Measurements from ENCODE around the gene MPRIP. TPM values are rescaled to one million over a fixed set of nuclear protein-coding genes. Genes with fewer than 3 reads are reported as not detected.

MPRIP gene
- total and polyA plus RNA-seq, 4 donors = 121 to 342 (median 175) TPM

DNA sequence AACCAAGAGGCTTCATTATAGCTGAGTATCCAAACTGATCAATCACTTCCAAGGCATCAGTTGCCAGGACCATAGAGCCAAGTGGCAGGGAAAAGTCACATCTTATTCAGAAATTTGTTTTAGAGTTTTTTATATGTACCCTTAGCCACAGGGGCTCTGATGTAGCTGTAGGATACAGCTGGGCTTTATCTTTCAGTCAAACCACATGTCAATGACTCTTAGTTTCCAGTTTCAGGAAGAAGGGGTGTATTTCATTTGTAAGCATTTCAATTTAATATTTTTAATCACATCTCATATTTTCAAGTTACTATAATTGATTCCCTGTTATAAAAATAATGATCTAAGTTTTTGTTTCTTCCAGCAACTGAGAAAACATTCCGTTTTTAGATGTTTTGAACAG, 197.6 kb downstream of the MPRIP start:
- Histone ChIP-seq H3K9ac (ENCODE audit: insufficient read depth in 1 of 2, low read length in 2 of 2) (no peak overlapping the region), H3K4me3 (no peak overlapping the region), H3K36me3 (ENCODE audit: control insufficient read depth in 4 of 4, insufficient read depth in 4 of 4, low read length in 4 of 4) (peaks cover 0 to 2% (median 0%) of the 10 kb centered on the region in 4 donors), H3K4me1 (ENCODE audit: control insufficient read depth in 5 of 5, insufficient read depth in 5 of 5, low read length in 5 of 5) (peaks cover 0 to 13% (median 7%) of the 10 kb centered on the region in 5 donors), H3K27me3 (ENCODE audit: control insufficient read depth in 3 of 3, insufficient read depth in 3 of 3, low read length in 2 of 3) (no peaks in the 10 kb centered on the region), H3K9me3 (ENCODE audit: control insufficient read depth in 4 of 4, insufficient read depth in 3 of 4, low read length in 3 of 4) (no peaks in the 10 kb centered on the region), H3K27ac (ENCODE audit: low read depth in 1 of 2, low read length in 1 of 2) (no peak overlapping the region)
- TF ChIP-seq, protein P1, sequence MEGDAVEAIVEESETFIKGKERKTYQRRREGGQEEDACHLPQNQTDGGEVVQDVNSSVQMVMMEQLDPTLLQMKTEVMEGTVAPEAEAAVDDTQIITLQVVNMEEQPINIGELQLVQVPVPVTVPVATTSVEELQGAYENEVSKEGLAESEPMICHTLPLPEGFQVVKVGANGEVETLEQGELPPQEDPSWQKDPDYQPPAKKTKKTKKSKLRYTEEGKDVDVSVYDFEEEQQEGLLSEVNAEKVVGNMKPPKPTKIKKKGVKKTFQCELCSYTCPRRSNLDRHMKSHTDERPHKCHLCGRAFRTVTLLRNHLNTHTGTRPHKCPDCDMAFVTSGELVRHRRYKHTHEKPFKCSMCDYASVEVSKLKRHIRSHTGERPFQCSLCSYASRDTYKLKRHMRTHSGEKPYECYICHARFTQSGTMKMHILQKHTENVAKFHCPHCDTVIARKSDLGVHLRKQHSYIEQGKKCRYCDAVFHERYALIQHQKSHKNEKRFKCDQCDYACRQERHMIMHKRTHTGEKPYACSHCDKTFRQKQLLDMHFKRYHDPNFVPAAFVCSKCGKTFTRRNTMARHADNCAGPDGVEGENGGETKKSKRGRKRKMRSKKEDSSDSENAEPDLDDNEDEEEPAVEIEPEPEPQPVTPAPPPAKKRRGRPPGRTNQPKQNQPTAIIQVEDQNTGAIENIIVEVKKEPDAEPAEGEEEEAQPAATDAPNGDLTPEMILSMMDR (IDR thresholded peaks at IDR 0.05; ENCODE audit: control extremely low read depth, extremely low read depth) = no peak
- 58 to 66% methylated on average over 1 of the region's 1 CpG for WGBS, 2 donors
- ATAC-seq (ENCODE audit: insufficient read depth, low FRiP score) (no peak), DNase-seq (no peak)

GRCh38 chr17:17241656-17242055, 199.4 kb downstream of the MPRIP start:
- Histone ChIP-seq H3K27me3 (ENCODE audit: control insufficient read depth in 3 of 3, insufficient read depth in 3 of 3, low read length in 2 of 3) (no peaks in the 10 kb centered on the region), H3K4me1 (ENCODE audit: control insufficient read depth in 5 of 5, insufficient read depth in 5 of 5, low read length in 5 of 5) (no peaks in the 10 kb centered on the region), H3K9ac (ENCODE audit: insufficient read depth in 1 of 2, low read length in 2 of 2) (no peak overlapping the region), H3K9me3 (ENCODE audit: control insufficient read depth in 4 of 4, insufficient read depth in 3 of 4, low read length in 3 of 4) (no peaks in the 10 kb centered on the region), H3K4me3 (no peak overlapping the region), H3K36me3 (ENCODE audit: control insufficient read depth in 4 of 4, insufficient read depth in 4 of 4, low read length in 4 of 4) (peaks cover 0 to 5% (median 3%) of the 10 kb centered on the region in 4 donors), H3K27ac (ENCODE audit: low read depth in 1 of 2, low read length in 1 of 2) (no peak overlapping the region)
- DNase-seq (no peak), ATAC-seq (ENCODE audit: insufficient read depth, low FRiP score) (no peak)
- 88 to 90% methylated on average over 10 of the region's 10 CpGs for WGBS, 2 donors
- TF ChIP-seq, protein P1 (IDR thresholded peaks at IDR 0.05; ENCODE audit: control extremely low read depth, extremely low read depth) = no peak

- no peak for ATAC-seq (ENCODE audit: insufficient read depth, low FRiP score)
- WGBS, 2 donors = 94 to 96% methylated on average over 7 of the region's 7 CpGs
Observed at GRCh38 chr17:17242246-17242645, 200.0 kb downstream of the MPRIP start.

More at GRCh38 chr17:17242246-17242645, 200.0 kb downstream of the MPRIP start:
- no peak overlapping the region for H3K9ac ChIP-seq (ENCODE audit: insufficient read depth in 1 of 2, low read length in 2 of 2)
- H3K4me3 ChIP-seq = no peak overlapping the region
- TF ChIP-seq, protein P1 (IDR thresholded peaks at IDR 0.05; ENCODE audit: control extremely low read depth, extremely low read depth) = no peak
- H3K9me3 ChIP-seq (ENCODE audit: control insufficient read depth in 4 of 4, insufficient read depth in 3 of 4, low read length in 3 of 4) = no peaks in the 10 kb centered on the region
- no peak for DNase-seq
- H3K4me1 ChIP-seq (ENCODE audit: control insufficient read depth in 5 of 5, insufficient read depth in 5 of 5, low read length in 5 of 5) = no peaks in the 10 kb centered on the region
- no peak overlapping the region for H3K27ac ChIP-seq (ENCODE audit: low read depth in 1 of 2, low read length in 1 of 2)
- no peaks in the 10 kb centered on the region for H3K27me3 ChIP-seq (ENCODE audit: control insufficient read depth in 3 of 3, insufficient read depth in 3 of 3, low read length in 2 of 3)
- peaks cover 4 to 11% (median 6%) of the 10 kb centered on the region in 4 donors for H3K36me3 ChIP-seq (ENCODE audit: control insufficient read depth in 4 of 4, insufficient read depth in 4 of 4, low read length in 4 of 4)

Small RNAs within 50 kb of the gene (small RNA-seq; reads per million reads assigned to genes)
- gene RNU6-767P (ENCODE audit: low replicate concordance) = not detected

Other genes with a start within 250 kb of the MPRIP start
- under 1 TPM; 0.34 to 0.61 TPM for gene TNFRSF13B, start 70.3 kb upstream of the MPRIP start, total RNA-seq
- 1 to 10 TPM in 1 of 2 donors, under 1 TPM in 1; 0.08 to 1.4 TPM for gene TNFRSF13B, start 70.3 kb upstream of the MPRIP start, polyA plus RNA-seq
- 1 to 10 TPM; 6.2 to 7.7 TPM for gene PLD6, start 163.9 kb downstream of the MPRIP start, total RNA-seq
- 1 to 10 TPM; 3.2 to 4.2 TPM for gene PLD6, start 163.9 kb downstream of the MPRIP start, polyA plus RNA-seq
- gene FLCN, start 194.7 kb downstream of the MPRIP start, total RNA-seq = 100 to 1,000 TPM; 111 to 118 TPM
- gene FLCN, start 194.7 kb downstream of the MPRIP start, polyA plus RNA-seq = 10 to 100 TPM; 31.4 to 48.9 TPM
- 10 to 100 TPM; 52.1 to 63.3 TPM for gene COPS3, start 238.8 kb downstream of the MPRIP start, total RNA-seq
- 10 to 100 TPM; 32.9 to 48.3 TPM for gene COPS3, start 238.8 kb downstream of the MPRIP start, polyA plus RNA-seq

All from lung (tissue), 13 donors.